Panc1 (cell line): ENCODE data around the gene C1orf56. TPM values are rescaled to one million over a fixed set of nuclear protein-coding genes. Genes with fewer than 3 reads are reported as not detected.

Source experiments
- ATAC-seq: fragments of 200-7000 bp; cut with Tn5 transposase; 2 replicates; pipeline ENCODE4 v1.9.1; 2020; ENCODE audit warnings: mild to moderate bottlenecking, moderate library complexity
- BruUV-seq: library from RNA; stranded (reverse); fragments of 400-500 nt; replicated peaks from 2 replicates; lab custom pipeline; 2021; lab: Mats Ljungman, UMichigan
- CTCF ChIA-PET: fragments of 300-600 bp; sonication (Branson Sonifier 250); formaldehyde crosslinking; loops from one replicate; lab custom pipeline; 2022; ENCODE audit warnings: antibody characterized with exemption; lab: Charles Lee
- POLR2A ChIA-PET: fragments of 300-600 bp; sonication (Branson Sonifier 250); formaldehyde crosslinking; loops from one replicate; lab custom pipeline; 2022; ENCODE audit warnings: antibody characterized with exemption; lab: Charles Lee
- DNase-seq: peaks from one replicate; pipeline ENCODE4 v3.0.0-alpha.2; 2010; ENCODE audit warnings: low read depth, low spot score
- H3K27ac ChIP-seq: 2 replicates; pipeline ENCODE4 v1.5.1; 2011; ENCODE audit warnings: mild to moderate bottlenecking, low read length, inconsistent platforms
- H3K27me3 ChIP-seq: fragments of 200-500 bp; sonication (Bioruptor generic); 2 replicates; pipeline ENCODE4 v1.6.0; 2014; ENCODE audit warnings: low read length, inconsistent platforms; ENCODE audit not compliant: control insufficient read depth, insufficient read depth
- H3K36me3 ChIP-seq: fragments of 200-500 bp; sonication (Bioruptor generic); 2 replicates; pipeline ENCODE4 v1.5.1; 2014; ENCODE audit warnings: inconsistent platforms, mild to moderate bottlenecking, low read length, moderate library complexity; ENCODE audit not compliant: control insufficient read depth, insufficient read depth
- H3K4me1 ChIP-seq: 2 replicates; pipeline ENCODE4 v1.5.1; 2011; ENCODE audit warnings: inconsistent platforms, mild to moderate bottlenecking, low read length, moderate library complexity; ENCODE audit not compliant: control insufficient read depth, insufficient read depth
- H3K4me3 ChIP-seq, 2 experiments: 2 replicates each; pipeline ENCODE4 v1.5.1; 2011 to 2012; ENCODE audit warnings: low read depth in 2 of 2, low read length in 2 of 2, mild to moderate bottlenecking in 2 of 2, inconsistent platforms in 1 of 2, moderate library complexity in 1 of 2
- H3K9me3 ChIP-seq: fragments of 200-500 bp; sonication (Bioruptor generic); 2 replicates; pipeline ENCODE4 v1.5.1; 2014; ENCODE audit warnings: low read depth, mild to moderate bottlenecking, inconsistent platforms, low read length, moderate library complexity; ENCODE audit not compliant: control insufficient read depth, insufficient read depth
- POLR2AphosphoS5 ChIP-seq: IDR thresholded peaks from 2 replicates; pipeline ENCODE4 v1.6.1; 2012; ENCODE audit warnings: mild to moderate bottlenecking, low read depth, low read length, moderate library complexity
- SIN3A ChIP-seq: IDR thresholded peaks from 2 replicates; pipeline ENCODE4 v1.6.1; 2012; ENCODE audit warnings: low read depth, mild to moderate bottlenecking, low read length, moderate library complexity, borderline replicate concordance; ENCODE audit not compliant: insufficient read depth
- TCF7L2 ChIP-seq: IDR thresholded peaks from 2 replicates; pipeline ENCODE4 v1.6.1; 2011; ENCODE audit warnings: mild to moderate bottlenecking, low read depth, low read length, inconsistent platforms
- in situ Hi-C: cut with HindIII; loops from 2 replicates; pipeline ENCODE4 v1.10.0; 2016; ENCODE audit warnings: low sequenced_read_pairs, low pct_unique_long_range_greater_than_20kb
- intact Hi-C: fragments of 100-400 bp; cut with micrococcal nuclease; formaldehyde crosslinking; loops from one replicate; pipeline ENCODE4 v1.10.0; 2022; ENCODE audit not compliant: unreplicated experiment
- total RNA-seq: library from RNA; stranded (reverse); gene quantifications from one replicate; pipeline ENCODE4 v1.2.1, GENCODE V29; 2021; ENCODE audit not compliant: unreplicated experiment
- TF ChIP-seq, protein P1 (sequence below): fragments of 450-650 bp; IDR thresholded peaks from 2 replicates; pipeline ENCODE4 v1.5.1; 2017; ENCODE audit warnings: mild to moderate bottlenecking
- TF ChIP-seq, protein P2 (sequence below), 2 experiments: IDR thresholded peaks; 2 replicates each; pipeline ENCODE4 v1.6.1; 2011 to 2012; ENCODE audit warnings: low read depth in 2 of 2, control low read depth in 1 of 2, low read length in 1 of 2, mild to moderate bottlenecking in 1 of 2, moderate library complexity in 1 of 2; ENCODE audit not compliant: insufficient read depth in 1 of 2

C1orf56 gene
- total RNA-seq, 1 experiment from 2014 or later, result 2.7 TPM

DNA sequence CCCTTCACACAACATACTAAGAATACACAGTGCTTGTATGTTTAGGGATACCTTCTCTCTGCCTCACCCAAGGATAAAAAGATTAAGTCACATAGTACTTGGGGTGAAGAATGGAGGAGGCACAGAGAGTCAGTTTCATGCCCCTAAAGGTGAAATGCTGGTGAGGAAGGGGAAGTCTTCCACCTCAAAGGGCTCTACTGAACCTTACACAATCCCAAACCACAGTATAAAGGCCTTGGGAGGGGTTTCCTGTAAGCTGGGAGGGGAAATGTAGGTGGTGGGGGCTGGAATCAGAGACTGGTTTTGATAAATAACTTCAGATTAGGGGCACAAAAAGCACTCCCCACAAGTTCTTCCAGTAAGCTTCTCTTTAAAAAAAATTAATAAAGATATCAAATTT lies 44.4 kb upstream of the C1orf56 start:
- Histone ChIP-seq H3K9me3 (no peaks in the 10 kb centered on the region), H3K36me3 (no peaks in the 10 kb centered on the region), H3K27me3 (no peaks in the 10 kb centered on the region), H3K4me1 (no peaks in the 10 kb centered on the region), H3K4me3 (no peak overlapping the region), H3K27ac (no peak overlapping the region; the same call in 1 of the 2 replicates)
- POLR2A ChIA-PET, result interaction anchor here (0.6 kb wide), 1 partner anchor 16 kb away, joined by 3 read pairs; no protein-coding TSS in a partner anchor
- no peak for ATAC-seq
- no peak for DNase-seq
- in situ Hi-C loops (no loop called here), intact Hi-C loops (no loop called here)
- no TSS peak for BruUV-seq
- TF ChIP-seq, protein P1, sequence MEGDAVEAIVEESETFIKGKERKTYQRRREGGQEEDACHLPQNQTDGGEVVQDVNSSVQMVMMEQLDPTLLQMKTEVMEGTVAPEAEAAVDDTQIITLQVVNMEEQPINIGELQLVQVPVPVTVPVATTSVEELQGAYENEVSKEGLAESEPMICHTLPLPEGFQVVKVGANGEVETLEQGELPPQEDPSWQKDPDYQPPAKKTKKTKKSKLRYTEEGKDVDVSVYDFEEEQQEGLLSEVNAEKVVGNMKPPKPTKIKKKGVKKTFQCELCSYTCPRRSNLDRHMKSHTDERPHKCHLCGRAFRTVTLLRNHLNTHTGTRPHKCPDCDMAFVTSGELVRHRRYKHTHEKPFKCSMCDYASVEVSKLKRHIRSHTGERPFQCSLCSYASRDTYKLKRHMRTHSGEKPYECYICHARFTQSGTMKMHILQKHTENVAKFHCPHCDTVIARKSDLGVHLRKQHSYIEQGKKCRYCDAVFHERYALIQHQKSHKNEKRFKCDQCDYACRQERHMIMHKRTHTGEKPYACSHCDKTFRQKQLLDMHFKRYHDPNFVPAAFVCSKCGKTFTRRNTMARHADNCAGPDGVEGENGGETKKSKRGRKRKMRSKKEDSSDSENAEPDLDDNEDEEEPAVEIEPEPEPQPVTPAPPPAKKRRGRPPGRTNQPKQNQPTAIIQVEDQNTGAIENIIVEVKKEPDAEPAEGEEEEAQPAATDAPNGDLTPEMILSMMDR, result no peak
- TF ChIP-seq POLR2AphosphoS5 (no peak), TCF7L2 (no peak), SIN3A (no peak)
- TF ChIP-seq, protein P2, sequence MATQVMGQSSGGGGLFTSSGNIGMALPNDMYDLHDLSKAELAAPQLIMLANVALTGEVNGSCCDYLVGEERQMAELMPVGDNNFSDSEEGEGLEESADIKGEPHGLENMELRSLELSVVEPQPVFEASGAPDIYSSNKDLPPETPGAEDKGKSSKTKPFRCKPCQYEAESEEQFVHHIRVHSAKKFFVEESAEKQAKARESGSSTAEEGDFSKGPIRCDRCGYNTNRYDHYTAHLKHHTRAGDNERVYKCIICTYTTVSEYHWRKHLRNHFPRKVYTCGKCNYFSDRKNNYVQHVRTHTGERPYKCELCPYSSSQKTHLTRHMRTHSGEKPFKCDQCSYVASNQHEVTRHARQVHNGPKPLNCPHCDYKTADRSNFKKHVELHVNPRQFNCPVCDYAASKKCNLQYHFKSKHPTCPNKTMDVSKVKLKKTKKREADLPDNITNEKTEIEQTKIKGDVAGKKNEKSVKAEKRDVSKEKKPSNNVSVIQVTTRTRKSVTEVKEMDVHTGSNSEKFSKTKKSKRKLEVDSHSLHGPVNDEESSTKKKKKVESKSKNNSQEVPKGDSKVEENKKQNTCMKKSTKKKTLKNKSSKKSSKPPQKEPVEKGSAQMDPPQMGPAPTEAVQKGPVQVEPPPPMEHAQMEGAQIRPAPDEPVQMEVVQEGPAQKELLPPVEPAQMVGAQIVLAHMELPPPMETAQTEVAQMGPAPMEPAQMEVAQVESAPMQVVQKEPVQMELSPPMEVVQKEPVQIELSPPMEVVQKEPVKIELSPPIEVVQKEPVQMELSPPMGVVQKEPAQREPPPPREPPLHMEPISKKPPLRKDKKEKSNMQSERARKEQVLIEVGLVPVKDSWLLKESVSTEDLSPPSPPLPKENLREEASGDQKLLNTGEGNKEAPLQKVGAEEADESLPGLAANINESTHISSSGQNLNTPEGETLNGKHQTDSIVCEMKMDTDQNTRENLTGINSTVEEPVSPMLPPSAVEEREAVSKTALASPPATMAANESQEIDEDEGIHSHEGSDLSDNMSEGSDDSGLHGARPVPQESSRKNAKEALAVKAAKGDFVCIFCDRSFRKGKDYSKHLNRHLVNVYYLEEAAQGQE (IDR thresholded peaks at IDR 0.05; ENCODE audit: insufficient read depth in 1 of 2, low read depth in 2 of 2, low read length in 1 of 2), result no peak
- CTCF ChIA-PET, result no interaction called here

DNA sequence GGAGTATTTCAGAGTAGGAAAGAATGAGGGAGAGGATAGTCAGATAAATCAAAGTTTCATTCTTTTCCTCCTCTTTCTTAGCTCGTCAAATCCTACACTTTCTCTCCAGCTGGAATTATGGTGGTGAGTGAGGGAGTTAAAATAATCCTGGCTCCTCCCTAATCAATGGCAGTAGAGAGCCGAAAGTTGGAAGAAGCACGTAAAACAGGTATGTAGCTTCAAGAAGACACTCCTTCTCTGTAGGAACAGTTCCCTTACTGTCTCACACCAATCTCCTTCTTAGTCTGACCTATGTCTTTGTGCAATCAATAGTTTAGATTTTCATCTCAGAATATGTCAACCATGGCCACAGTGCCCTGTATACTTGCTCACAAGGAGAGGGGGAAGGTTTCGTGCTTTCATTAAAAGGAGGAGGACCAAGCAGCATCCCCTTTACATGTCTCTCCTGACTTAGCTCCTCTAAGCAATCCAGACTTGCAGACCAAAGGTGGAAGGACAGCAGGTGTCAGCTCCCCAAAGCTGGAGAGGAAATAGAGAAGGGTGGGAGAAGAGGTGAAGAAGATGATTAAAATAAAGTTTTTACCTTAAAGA lies 41.7 kb upstream of the C1orf56 start:
- BruUV-seq, result no TSS peak
- peaks cover 7% of the 10 kb centered on the region for H3K4me1 ChIP-seq
- CTCF ChIA-PET, result interaction anchor here (0.5 to 1.5 kb wide), 6 partner anchors 9 to 750 kb away, joined by 3 to 13 read pairs (median 5); no protein-coding TSS in a partner anchor
- 0 out of 2 replicates have a peak, but pooled peaks have one; percentile 7 for ATAC-seq
- H3K27ac ChIP-seq, result peak overlapping the region; percentile 90
- TF ChIP-seq, protein P1, result no peak
- TF ChIP-seq TCF7L2, result no peak
- TF ChIP-seq SIN3A, result no peak
- TF ChIP-seq, protein P2 (IDR thresholded peaks at IDR 0.05; ENCODE audit: insufficient read depth in 1 of 2, low read depth in 2 of 2, low read length in 1 of 2), result no peak
- TF ChIP-seq POLR2AphosphoS5, result no peak
- in situ Hi-C loops (no loop called here), intact Hi-C loops (no loop called here)
- DNase-seq, result no peak
- peak overlapping the region; percentile 91 to 95 for H3K4me3 ChIP-seq
- H3K9me3 ChIP-seq, result no peaks in the 10 kb centered on the region
- H3K27me3 ChIP-seq, result no peaks in the 10 kb centered on the region
- POLR2A ChIA-PET, result interaction anchor here (0.6 to 1.1 kb wide), 7 partner anchors 12 to 667 kb away, joined by 3 to 11 read pairs (median 5); no protein-coding TSS in a partner anchor
- H3K36me3 ChIP-seq, result no peaks in the 10 kb centered on the region
